ENCODE measurements around the gene LAMP1. TPM values are rescaled to one million over a fixed set of nuclear protein-coding genes. Genes with fewer than 3 reads are reported as not detected.

LAMP1 gene
- total and polyA plus RNA-seq, 4 donors = 97.4 to 210 (median 167) TPM

- Histone ChIP-seq H3K36me3 (ENCODE audit: control insufficient read depth in 1 of 2, insufficient read depth in 2 of 2, low read length in 1 of 2) (no peaks in the 10 kb centered on the region), H3K27me3 (ENCODE audit: control insufficient read depth in 1 of 2, insufficient read depth in 2 of 2, low read length in 1 of 2) (no peaks in the 10 kb centered on the region), H3K4me1 (ENCODE audit: control insufficient read depth in 1 of 2, insufficient read depth in 2 of 2, low read length in 2 of 2) (no peaks in the 10 kb centered on the region), H3K27ac (ENCODE audit: low read depth in 1 of 2, low read length in 2 of 2) (no peak overlapping the region), H3K9me3 (ENCODE audit: control insufficient read depth, low read length) (no peaks in the 10 kb centered on the region), H3K4me3 (ENCODE audit: low read length in 2 of 2) (no peak overlapping the region)
- 91 to 93% methylated on average over 20 of the region's 20 CpGs for WGBS, 2 donors
- no peak for ATAC-seq (ENCODE audit: low FRiP score)
- peak; percentile 37 to 53 for DNase-seq
- intact Hi-C loops (cut with DNase I) = no loop called here
Measured at GRCh38 chr13:113350938-113351335, 53.9 kb downstream of the LAMP1 start.

- H3K27me3 ChIP-seq (ENCODE audit: control insufficient read depth in 1 of 2, insufficient read depth in 2 of 2, low read length in 1 of 2) = no peaks in the 10 kb centered on the region
- ATAC-seq (ENCODE audit: low FRiP score) (no peak), DNase-seq (peak; percentile 37 to 42)
- no peaks in the 10 kb centered on the region for H3K9me3 ChIP-seq (ENCODE audit: control insufficient read depth, low read length)
- H3K4me3 ChIP-seq (ENCODE audit: low read length in 2 of 2) = no peak overlapping the region
- no peaks in the 10 kb centered on the region for H3K36me3 ChIP-seq (ENCODE audit: control insufficient read depth in 1 of 2, insufficient read depth in 2 of 2, low read length in 1 of 2)
- H3K27ac ChIP-seq (ENCODE audit: low read depth in 1 of 2, low read length in 2 of 2) = no peak overlapping the region
- WGBS, 2 donors = 75 to 78% methylated on average over 17 of the region's 17 CpGs
- intact Hi-C loops (cut with DNase I) = no loop called here
- no peaks in the 10 kb centered on the region for H3K4me1 ChIP-seq (ENCODE audit: control insufficient read depth in 1 of 2, insufficient read depth in 2 of 2, low read length in 2 of 2)
Measured at GRCh38 chr13:113351514-113352026, 54.5 kb downstream of the LAMP1 start.

GRCh38 chr13:113353254-113353653, 56.2 kb downstream of the LAMP1 start:
- Histone ChIP-seq H3K4me3 (ENCODE audit: low read length in 2 of 2) (no peak overlapping the region), H3K9me3 (ENCODE audit: control insufficient read depth, low read length) (no peaks in the 10 kb centered on the region), H3K27me3 (ENCODE audit: control insufficient read depth in 1 of 2, insufficient read depth in 2 of 2, low read length in 1 of 2) (no peaks in the 10 kb centered on the region), H3K27ac (ENCODE audit: low read depth in 1 of 2, low read length in 2 of 2) (no peak overlapping the region), H3K36me3 (ENCODE audit: control insufficient read depth in 1 of 2, insufficient read depth in 2 of 2, low read length in 1 of 2) (no peaks in the 10 kb centered on the region), H3K4me1 (ENCODE audit: control insufficient read depth in 1 of 2, insufficient read depth in 2 of 2, low read length in 2 of 2) (no peaks in the 10 kb centered on the region)
- ATAC-seq (ENCODE audit: low FRiP score) = no peak
- WGBS, 2 donors = 87 to 88% methylated on average over 12 of the region's 12 CpGs
- intact Hi-C loops (cut with DNase I) = no loop called here
- DNase-seq = peak in 1 of 2 donors; percentile 39

DNA sequence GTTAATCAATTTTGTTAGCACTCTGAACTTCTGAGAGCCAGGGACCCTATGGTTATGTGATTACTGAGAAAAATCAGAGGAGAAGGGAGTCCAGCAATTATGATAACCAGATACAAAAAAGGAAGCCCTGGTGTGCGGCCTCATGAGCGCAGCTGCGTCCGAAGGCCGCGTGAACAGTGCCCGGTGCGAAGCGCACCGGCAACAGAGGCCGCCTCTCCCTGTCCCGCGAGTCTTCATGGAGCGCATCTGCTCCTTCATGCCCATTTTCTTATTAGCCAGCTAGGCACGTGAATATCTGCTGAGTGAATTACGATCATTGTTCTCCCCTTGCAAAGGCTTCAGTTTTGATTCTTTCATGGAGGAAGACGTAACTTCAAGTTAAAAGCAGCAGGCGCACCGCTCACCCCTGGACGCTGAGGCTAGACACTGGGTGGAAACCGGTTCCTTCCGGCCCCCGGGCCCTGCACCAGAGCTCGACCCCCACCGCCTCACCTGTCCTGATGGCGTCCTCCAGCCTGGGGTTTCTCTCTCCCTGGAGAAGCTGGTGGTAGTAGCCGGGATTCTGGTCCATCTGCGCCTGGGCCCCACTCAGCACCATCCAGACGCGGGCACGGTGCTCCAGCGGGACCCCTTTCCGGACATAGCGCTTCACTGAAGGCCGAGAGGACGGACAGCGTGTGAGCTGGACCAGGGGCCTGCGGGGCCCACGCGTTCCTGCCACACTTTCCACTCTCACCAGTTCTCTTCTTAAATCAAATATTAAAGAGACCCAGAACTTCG, 58.0 kb downstream of the LAMP1 start:
- DNase-seq (peak in 1 of 2 donors; percentile 67), ATAC-seq (ENCODE audit: low FRiP score) (no peak)
- Histone ChIP-seq H3K9me3 (ENCODE audit: control insufficient read depth, low read length) (no peaks in the 10 kb centered on the region), H3K4me3 (ENCODE audit: low read length in 2 of 2) (no peak overlapping the region), H3K36me3 (ENCODE audit: control insufficient read depth in 1 of 2, insufficient read depth in 2 of 2, low read length in 1 of 2) (no peaks in the 10 kb centered on the region), H3K27ac (ENCODE audit: low read depth in 1 of 2, low read length in 2 of 2) (no peak overlapping the region), H3K4me1 (ENCODE audit: control insufficient read depth in 1 of 2, insufficient read depth in 2 of 2, low read length in 2 of 2) (no peaks in the 10 kb centered on the region), H3K27me3 (ENCODE audit: control insufficient read depth in 1 of 2, insufficient read depth in 2 of 2, low read length in 1 of 2) (no peaks in the 10 kb centered on the region)
- intact Hi-C loops (cut with DNase I) = no loop called here
- 93 to 95% methylated on average over 39 to 41 of the region's 41 CpGs for WGBS, 2 donors

- no peaks in the 10 kb centered on the region for H3K4me1 ChIP-seq (ENCODE audit: control insufficient read depth in 1 of 2, insufficient read depth in 2 of 2, low read length in 2 of 2)
- no peak overlapping the region for H3K4me3 ChIP-seq (ENCODE audit: low read length in 2 of 2)
- H3K36me3 ChIP-seq (ENCODE audit: control insufficient read depth in 1 of 2, insufficient read depth in 2 of 2, low read length in 1 of 2) = no peaks in the 10 kb centered on the region
- WGBS, 2 donors = 82 to 85% methylated on average over 10 of the region's 10 CpGs
- ATAC-seq (ENCODE audit: low FRiP score) = no peak
- no peaks in the 10 kb centered on the region for H3K27me3 ChIP-seq (ENCODE audit: control insufficient read depth in 1 of 2, insufficient read depth in 2 of 2, low read length in 1 of 2)
- H3K9me3 ChIP-seq (ENCODE audit: control insufficient read depth, low read length) = no peaks in the 10 kb centered on the region
- intact Hi-C loops (cut with DNase I) = no loop called here
- no peak for DNase-seq
- H3K27ac ChIP-seq (ENCODE audit: low read depth in 1 of 2, low read length in 2 of 2) = no peak overlapping the region
Measured at GRCh38 chr13:113355621-113356020, 58.6 kb downstream of the LAMP1 start.

DNA sequence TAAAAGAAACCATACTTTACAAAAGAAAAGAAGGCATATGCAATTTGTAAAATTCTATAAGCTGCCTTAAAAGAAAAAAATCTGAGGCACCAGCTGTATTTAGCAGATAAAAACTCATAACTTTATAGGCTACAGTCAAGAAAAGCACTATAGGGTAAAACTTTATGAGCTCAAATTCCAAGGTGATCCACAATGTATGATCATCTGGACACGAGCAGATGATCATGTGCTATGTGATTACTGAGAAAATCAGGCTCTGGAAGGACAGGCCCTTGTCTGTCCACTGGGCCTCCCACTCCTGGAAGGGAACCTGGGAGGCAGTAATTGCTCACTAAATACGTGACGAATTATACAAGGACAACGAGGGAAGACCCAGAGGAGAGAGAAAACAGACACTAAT, 59.6 kb downstream of the LAMP1 start:
- no peak for DNase-seq

DNA sequence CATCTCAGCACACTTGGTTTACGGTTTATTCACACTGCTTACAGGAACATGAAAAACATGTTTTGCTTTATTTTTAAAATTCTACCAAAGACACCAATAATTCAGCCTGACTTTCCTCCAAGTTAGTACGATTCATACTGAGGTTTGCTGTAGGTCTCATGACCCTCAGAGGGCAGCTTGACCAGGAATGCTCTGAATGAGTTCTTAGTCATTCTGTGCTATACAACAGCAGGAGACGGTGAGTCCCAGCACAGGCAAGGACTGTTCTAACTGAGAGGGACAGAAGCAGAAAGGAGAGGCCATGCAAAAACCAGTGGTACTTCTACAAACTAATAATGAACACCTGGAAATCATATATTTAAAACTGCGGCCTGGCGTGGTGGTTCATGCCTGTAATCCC, 60.5 kb downstream of the LAMP1 start:
- Histone ChIP-seq H3K4me3 (ENCODE audit: low read length in 2 of 2) (no peak overlapping the region), H3K27ac (ENCODE audit: low read depth in 1 of 2, low read length in 2 of 2) (no peak overlapping the region), H3K4me1 (ENCODE audit: control insufficient read depth in 1 of 2, insufficient read depth in 2 of 2, low read length in 2 of 2) (no peaks in the 10 kb centered on the region), H3K27me3 (ENCODE audit: control insufficient read depth in 1 of 2, insufficient read depth in 2 of 2, low read length in 1 of 2) (no peaks in the 10 kb centered on the region), H3K9me3 (ENCODE audit: control insufficient read depth, low read length) (no peaks in the 10 kb centered on the region), H3K36me3 (ENCODE audit: control insufficient read depth in 1 of 2, insufficient read depth in 2 of 2, low read length in 1 of 2) (no peaks in the 10 kb centered on the region)
- no peak for DNase-seq
- intact Hi-C loops (cut with DNase I) = no loop called here
- ATAC-seq (ENCODE audit: low FRiP score) = no peak
- WGBS, 2 donors = 91 to 93% methylated on average over 5 of the region's 5 CpGs

More for the DNA sequence above, 59.6 kb downstream of the LAMP1 start:
- no peak overlapping the region for H3K4me3 ChIP-seq (ENCODE audit: low read length in 2 of 2)
- H3K27me3 ChIP-seq (ENCODE audit: control insufficient read depth in 1 of 2, insufficient read depth in 2 of 2, low read length in 1 of 2) = no peaks in the 10 kb centered on the region
- ATAC-seq (ENCODE audit: low FRiP score) = no peak
- H3K9me3 ChIP-seq (ENCODE audit: control insufficient read depth, low read length) = no peaks in the 10 kb centered on the region
- intact Hi-C loops (cut with DNase I) = no loop called here
- no peaks in the 10 kb centered on the region for H3K36me3 ChIP-seq (ENCODE audit: control insufficient read depth in 1 of 2, insufficient read depth in 2 of 2, low read length in 1 of 2)
- H3K27ac ChIP-seq (ENCODE audit: low read depth in 1 of 2, low read length in 2 of 2) = no peak overlapping the region
- H3K4me1 ChIP-seq (ENCODE audit: control insufficient read depth in 1 of 2, insufficient read depth in 2 of 2, low read length in 2 of 2) = no peaks in the 10 kb centered on the region
- 60 to 65% methylated on average over 4 of the region's 4 CpGs for WGBS, 2 donors

GRCh38 chr13:113358653-113359190, 61.7 kb downstream of the LAMP1 start:
- Histone ChIP-seq H3K4me1 (ENCODE audit: control insufficient read depth in 1 of 2, insufficient read depth in 2 of 2, low read length in 2 of 2) (no peaks in the 10 kb centered on the region), H3K9me3 (ENCODE audit: control insufficient read depth, low read length) (no peaks in the 10 kb centered on the region), H3K4me3 (ENCODE audit: low read length in 2 of 2) (no peak overlapping the region), H3K27me3 (ENCODE audit: control insufficient read depth in 1 of 2, insufficient read depth in 2 of 2, low read length in 1 of 2) (no peaks in the 10 kb centered on the region), H3K36me3 (ENCODE audit: control insufficient read depth in 1 of 2, insufficient read depth in 2 of 2, low read length in 1 of 2) (no peaks in the 10 kb centered on the region), H3K27ac (ENCODE audit: low read depth in 1 of 2, low read length in 2 of 2) (no peak overlapping the region)
- ATAC-seq (ENCODE audit: low FRiP score) = no peak
- intact Hi-C loops (cut with DNase I) = no loop called here
- 40 to 52% methylated on average over 6 of the region's 6 CpGs for WGBS, 2 donors
- no peak for DNase-seq

- ATAC-seq (ENCODE audit: low FRiP score) (no peak), DNase-seq (no peak)
- H3K4me1 ChIP-seq (ENCODE audit: control insufficient read depth in 1 of 2, insufficient read depth in 2 of 2, low read length in 2 of 2) = no peaks in the 10 kb centered on the region
- no peaks in the 10 kb centered on the region for H3K27me3 ChIP-seq (ENCODE audit: control insufficient read depth in 1 of 2, insufficient read depth in 2 of 2, low read length in 1 of 2)
- H3K9me3 ChIP-seq (ENCODE audit: control insufficient read depth, low read length) = no peaks in the 10 kb centered on the region
- no peak overlapping the region for H3K4me3 ChIP-seq (ENCODE audit: low read length in 2 of 2)
- WGBS, 2 donors = 83 to 87% methylated on average over 11 of the region's 11 CpGs
- no peak overlapping the region for H3K27ac ChIP-seq (ENCODE audit: low read depth in 1 of 2, low read length in 2 of 2)
- intact Hi-C loops (cut with DNase I) = no loop called here
- H3K36me3 ChIP-seq (ENCODE audit: control insufficient read depth in 1 of 2, insufficient read depth in 2 of 2, low read length in 1 of 2) = no peaks in the 10 kb centered on the region
Measured at GRCh38 chr13:113359571-113359970, 62.5 kb downstream of the LAMP1 start.

Measured in aorta (tissue), 5 donors.